SK-N-SH (cell line): ENCODE measurements around the gene COLEC12.

ENCODE experiments used
- EP300 ChIP-seq, 2 experiments: IDR thresholded peaks; 2 replicates each; pipeline versions ENCODE4 v1.4.0 to v1.6.1; 2012; ENCODE audit warnings: borderline replicate concordance in 1 of 2, low read depth in 1 of 2, low read length in 1 of 2
- EZH2phosphoT487 ChIP-seq: fragments of 200-600 bp; sonication (generic); IDR thresholded peaks from 2 replicates; pipeline ENCODE4 v1.6.1; 2017; ENCODE audit warnings: low read depth, mixed run types, mild to moderate bottlenecking, antibody characterized with exemption, moderate library complexity, borderline replicate concordance
- IRF3 ChIP-seq: fragments of 150-350 bp; IDR thresholded peaks from 2 replicates; pipeline ENCODE4 v1.6.1; 2016; ENCODE audit warnings: mild to moderate bottlenecking, low read depth, low read length
- MXI1 ChIP-seq: IDR thresholded peaks from 2 replicates; pipeline ENCODE4 v1.6.1; 2012; ENCODE audit warnings: mild to moderate bottlenecking, low read depth, low read length, improper control_type of control experiment
- RAD21 ChIP-seq: IDR thresholded peaks from 2 replicates; pipeline ENCODE4 v1.6.1; 2012; ENCODE audit warnings: mild to moderate bottlenecking, low read length
- REST ChIP-seq: IDR thresholded peaks from 2 replicates; pipeline ENCODE4 v1.6.1; 2012; ENCODE audit warnings: mild to moderate bottlenecking, low read depth, low read length, moderate library complexity
- SMC3 ChIP-seq: IDR thresholded peaks from 2 replicates; pipeline ENCODE4 v1.6.1; 2012; ENCODE audit warnings: low read depth, low read length, improper control_type of control experiment
- ZBTB33 ChIP-seq: IDR thresholded peaks from 2 replicates; pipeline ENCODE4 v1.4.0; 2012; ENCODE audit warnings: low read depth, borderline replicate concordance
- TF ChIP-seq, protein P1 (sequence below): fragments of 200-600 bp; sonication (generic); IDR thresholded peaks from 2 replicates; pipeline ENCODE4 v1.6.1; 2017; ENCODE audit warnings: antibody characterized with exemption, mild to moderate bottlenecking, moderate library complexity

DNA sequence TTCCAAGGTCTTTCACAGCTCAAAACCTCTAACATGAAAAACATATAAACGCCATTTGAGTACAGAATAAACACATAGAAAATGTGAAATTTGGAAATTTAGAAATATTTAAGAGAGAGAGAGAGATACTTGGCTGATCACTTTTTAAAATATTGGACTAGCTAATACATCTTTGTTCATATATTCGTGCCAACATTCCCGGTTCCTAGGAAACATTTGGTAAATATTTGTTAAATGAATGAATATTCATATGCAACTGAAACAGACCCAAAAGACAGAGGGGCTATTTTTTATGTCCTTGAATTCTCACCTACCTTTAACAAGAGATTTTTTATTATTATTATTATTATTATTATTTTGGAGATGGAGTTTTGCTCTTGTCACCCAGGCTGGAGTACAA, 8.3 kb upstream of the COLEC12 start:
- TF ChIP-seq, protein P1, sequence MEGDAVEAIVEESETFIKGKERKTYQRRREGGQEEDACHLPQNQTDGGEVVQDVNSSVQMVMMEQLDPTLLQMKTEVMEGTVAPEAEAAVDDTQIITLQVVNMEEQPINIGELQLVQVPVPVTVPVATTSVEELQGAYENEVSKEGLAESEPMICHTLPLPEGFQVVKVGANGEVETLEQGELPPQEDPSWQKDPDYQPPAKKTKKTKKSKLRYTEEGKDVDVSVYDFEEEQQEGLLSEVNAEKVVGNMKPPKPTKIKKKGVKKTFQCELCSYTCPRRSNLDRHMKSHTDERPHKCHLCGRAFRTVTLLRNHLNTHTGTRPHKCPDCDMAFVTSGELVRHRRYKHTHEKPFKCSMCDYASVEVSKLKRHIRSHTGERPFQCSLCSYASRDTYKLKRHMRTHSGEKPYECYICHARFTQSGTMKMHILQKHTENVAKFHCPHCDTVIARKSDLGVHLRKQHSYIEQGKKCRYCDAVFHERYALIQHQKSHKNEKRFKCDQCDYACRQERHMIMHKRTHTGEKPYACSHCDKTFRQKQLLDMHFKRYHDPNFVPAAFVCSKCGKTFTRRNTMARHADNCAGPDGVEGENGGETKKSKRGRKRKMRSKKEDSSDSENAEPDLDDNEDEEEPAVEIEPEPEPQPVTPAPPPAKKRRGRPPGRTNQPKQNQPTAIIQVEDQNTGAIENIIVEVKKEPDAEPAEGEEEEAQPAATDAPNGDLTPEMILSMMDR, result no peak
- no peak for TF ChIP-seq MXI1
- no peak for TF ChIP-seq REST
- no peak for TF ChIP-seq ZBTB33
- TF ChIP-seq RAD21, result no peak
- no peak for TF ChIP-seq IRF3
- no peak for TF ChIP-seq EP300 (IDR thresholded peaks at IDR 0.05; ENCODE audit: borderline replicate concordance in 1 of 2, low read depth in 1 of 2, low read length in 1 of 2)
- TF ChIP-seq EZH2phosphoT487, result no peak
- no peak for TF ChIP-seq SMC3
